Left ventricle myocardium superior (tissue), 1 donor: ENCODE measurements around the gene SYNE2. TPM values are rescaled to one million over a fixed set of nuclear protein-coding genes. Genes with fewer than 3 reads are reported as not detected.
"Not testable (repeated sequence)": the region's sequence is repeated elsewhere in the genome, so short reads cannot be mapped to it uniquely, and the experiment has no call there.

Experiments
- ATAC-seq: fragments of 200-7000 bp; cut with Tn5 transposase; one replicate; pipeline ENCODE4 v1.9.1; 2020; ENCODE audit warnings: mild to moderate bottlenecking, moderate library complexity
- DNase-seq: peaks from one replicate; pipeline ENCODE4 v3.0.0-alpha.2; 2020
- intact Hi-C: fragments of 100-400 bp; cut with micrococcal nuclease; formaldehyde crosslinking; loops from one replicate; pipeline ENCODE4 v1.11.0; 2022
- total RNA-seq: library from RNA; stranded (reverse); fragmentation: NEBNext Ultra II Directional; extraction: Animal tissue kit (Norgen Biotek cat#: 25700); gene quantifications from one replicate; pipeline ENCODE4 v1.2.1, GENCODE V29; 2021
- donor health status: DM: no; HTN: yes; CAD: no; lungs with severe emphysema.

The SYNE2 gene
- total RNA-seq, 1 donor from 2014 or later = 259 TPM

DNA sequence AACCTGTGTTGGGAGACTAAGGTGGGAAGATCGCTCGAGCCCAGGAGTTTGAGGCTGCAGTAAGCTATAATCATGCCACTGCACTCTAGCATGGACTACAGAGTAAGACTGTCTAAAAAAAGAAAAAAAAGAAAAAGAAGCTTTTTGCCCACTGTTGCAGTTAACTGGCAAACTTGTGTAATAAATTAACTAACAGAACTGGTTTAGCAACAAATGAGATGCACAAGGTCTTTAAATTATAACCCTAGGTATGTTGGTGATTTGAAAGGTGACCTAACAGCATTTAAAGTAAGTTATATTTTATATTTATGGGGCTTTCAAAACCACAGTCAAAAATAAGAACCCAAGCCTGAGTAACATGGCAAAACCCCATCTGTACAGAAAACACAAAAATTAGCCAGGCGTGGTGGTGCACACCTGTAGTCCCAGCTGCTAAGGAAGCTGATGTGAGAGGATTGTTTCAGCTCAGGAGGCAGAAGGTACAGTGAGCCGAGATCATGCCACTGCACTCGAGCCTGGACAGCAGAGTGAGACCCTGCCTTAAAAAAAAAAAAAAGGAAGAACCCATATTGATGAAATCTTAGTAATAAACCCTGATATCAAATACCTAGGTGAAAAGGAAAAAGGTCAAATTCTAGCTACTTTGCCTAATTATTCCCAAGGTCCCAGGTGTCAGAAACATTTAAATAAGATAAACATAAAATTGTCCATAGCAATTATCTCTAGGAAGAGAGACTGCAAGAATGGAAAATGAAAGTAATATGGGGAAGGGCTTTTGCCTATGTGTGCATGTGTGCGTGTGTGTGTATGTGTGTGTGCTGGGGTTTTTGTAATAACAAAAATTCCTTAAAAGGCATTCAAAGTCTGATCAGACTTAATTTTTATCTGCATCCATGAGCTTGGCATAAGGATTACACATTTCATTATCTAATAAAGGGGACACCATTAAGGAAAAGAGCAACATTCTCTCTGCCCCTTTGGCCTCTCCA lies 15.4 kb downstream of the SYNE2 start:
- intact Hi-C loops = no loop called here

DNA sequence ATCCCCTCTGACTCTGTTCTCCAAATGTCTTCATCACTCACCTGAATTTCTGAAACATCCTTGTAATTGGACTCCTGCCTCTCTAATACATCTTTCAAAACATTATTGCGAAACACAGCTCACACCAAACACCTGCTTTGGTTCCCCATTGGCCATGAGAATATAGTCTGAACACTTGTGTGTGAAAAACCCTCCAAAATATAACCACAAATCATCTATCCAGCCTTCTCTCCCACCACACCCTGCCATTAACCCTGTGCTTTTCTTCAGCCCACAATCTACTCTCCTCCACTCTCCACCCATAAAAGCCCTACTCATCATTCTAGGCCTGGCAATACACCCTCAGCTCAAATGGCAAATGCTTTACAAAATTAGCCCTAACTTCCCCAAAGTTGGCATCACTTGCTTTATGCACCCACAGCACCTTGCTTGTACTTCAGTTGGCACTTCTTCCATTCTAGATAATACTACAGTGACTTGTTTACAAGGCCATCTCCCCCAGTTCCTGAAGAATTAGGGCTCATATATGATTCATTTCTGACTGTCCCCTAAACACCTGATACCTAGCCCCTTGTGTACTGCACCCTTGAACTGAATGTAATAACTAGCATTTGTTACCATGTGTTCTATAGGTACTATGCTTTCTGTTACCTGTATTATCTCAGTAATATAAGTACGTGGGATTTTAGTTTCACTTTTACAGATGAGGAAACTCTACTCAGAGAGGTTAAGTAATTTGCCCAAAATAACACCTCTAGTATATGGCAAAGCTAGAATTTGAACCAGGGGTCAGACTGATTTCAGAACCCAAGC lies 17.3 kb downstream of the SYNE2 start:
- peak; percentile 25 for ATAC-seq
- intact Hi-C loops, DNase-seq: not testable (repeated sequence)

More for the DNA sequence above, 15.4 kb downstream of the SYNE2 start:
- no peak for DNase-seq
- no peak for ATAC-seq

DNA sequence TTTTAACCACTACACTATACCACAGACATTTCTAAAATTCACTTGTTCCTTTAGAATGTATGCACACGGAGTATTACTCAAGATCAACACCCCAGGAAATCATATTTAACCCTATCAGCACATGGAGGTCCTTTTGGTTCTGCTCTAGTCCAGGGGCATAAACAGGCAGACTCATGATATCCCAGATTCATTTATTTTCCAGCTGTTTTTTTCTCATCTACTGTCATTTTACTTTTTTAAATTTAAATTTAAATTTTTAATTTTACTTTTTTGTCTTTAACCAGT lies 17.9 kb downstream of the SYNE2 start:
- ATAC-seq, intact Hi-C loops: not testable (repeated sequence)

DNA sequence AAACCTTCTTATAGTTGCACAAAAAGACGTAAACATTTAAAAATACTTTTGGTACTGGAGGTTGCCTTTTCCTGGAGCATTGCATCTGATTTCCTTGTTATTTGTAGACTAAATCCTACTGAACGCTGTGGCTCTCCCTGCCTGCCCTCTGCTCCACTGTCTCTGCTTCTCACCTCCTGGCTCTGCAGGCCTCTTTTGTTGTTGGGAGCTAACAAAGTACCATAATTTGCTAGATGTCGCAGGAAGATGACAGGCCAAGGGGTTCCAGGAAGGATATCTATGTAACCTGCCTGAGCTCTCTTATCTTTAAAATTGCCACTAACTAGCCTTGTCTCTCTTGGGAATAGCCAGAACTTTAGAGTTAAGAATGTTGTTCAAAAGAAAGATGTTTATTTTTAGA lies 21.4 kb downstream of the SYNE2 start:
- DNase-seq = no peak
- intact Hi-C loops = no loop called here
- ATAC-seq = peak; percentile 45

More for the DNA sequence above, 17.9 kb downstream of the SYNE2 start:
- DNase-seq = not testable (repeated sequence)

DNA sequence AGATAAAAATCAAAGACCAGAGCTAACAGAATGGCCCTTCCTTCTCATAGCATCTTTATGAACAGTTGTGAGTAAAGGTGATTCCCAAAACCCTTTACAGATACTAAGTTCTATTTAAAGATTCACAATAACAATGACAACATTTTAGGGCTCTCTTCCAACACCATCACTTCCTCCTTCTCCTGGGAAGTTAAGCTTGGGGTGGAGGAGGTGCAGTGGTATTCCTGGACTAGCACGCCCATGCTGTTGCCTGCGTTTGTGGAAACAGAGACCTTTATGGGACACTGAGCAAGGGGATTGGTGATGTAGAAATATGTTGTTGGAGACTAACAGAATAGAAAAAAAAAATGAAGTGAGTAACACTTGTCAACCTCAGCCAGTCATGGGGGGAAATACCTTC lies 22.5 kb downstream of the SYNE2 start:
- intact Hi-C loops = no loop called here
- DNase-seq (no peak), ATAC-seq (peak; percentile 82)

DNA sequence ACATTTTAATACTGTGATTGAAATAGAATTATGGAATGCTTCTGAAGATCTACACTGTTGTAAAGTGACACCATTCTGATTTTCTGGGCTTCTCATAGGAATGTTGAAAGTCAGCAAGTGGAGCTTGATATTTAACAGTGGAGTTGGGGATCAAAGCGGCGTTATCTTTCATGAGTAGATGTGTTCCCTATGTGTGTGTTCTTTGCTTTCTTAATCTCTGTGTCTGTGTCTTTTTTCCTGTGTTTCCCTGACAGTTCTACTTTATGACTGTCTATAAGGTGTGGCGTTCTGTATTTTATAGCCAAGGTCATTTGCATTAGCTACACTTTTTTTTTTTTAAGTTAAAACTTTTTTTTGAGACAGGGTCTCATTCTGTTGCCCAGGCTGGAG lies 24.7 kb downstream of the SYNE2 start:
- DNase-seq (no peak), ATAC-seq (no peak)
- intact Hi-C loops = no loop called here

DNA sequence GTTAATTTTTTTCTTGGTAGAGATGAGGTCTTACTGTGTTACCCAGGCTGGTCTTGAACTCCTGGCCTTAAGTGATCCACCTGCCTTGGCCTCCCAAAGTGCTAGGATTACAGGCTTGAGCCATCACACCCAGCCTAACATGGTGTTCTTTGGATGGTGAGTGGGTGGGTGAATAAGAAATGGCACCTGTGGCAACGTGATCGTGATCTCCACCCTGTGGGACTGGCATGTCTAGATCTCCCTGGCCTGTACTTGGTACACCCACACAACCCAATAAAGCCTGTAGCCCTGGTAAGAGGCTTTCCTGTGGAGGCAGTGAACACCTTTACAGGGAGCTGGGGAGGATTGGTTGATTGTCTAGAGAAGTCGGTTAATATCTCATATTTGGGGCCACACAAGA lies 25.2 kb downstream of the SYNE2 start:
- ATAC-seq = no peak
- no peak for DNase-seq
- intact Hi-C loops = no loop called here

DNA sequence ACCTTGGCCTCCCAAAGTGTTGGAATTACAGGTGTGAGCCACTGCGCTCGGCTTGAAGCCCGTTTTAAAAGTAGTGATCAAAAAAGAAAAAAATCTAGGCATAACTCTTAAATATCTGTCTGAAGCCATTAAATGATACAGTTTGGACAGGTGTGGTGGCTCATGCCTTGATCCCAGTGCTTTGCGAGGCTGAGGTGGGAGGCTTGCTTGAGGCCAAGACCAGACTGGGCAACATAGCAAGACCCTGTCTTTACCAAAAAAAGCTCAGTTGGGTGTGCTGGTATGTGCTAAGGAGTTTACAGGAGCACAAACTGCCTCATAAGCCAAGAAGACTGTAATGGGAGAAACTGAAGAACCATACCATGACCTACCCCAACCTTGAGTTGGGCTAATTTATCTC lies 26.0 kb downstream of the SYNE2 start:
- intact Hi-C loops = no loop called here
- ATAC-seq = no peak

DNA sequence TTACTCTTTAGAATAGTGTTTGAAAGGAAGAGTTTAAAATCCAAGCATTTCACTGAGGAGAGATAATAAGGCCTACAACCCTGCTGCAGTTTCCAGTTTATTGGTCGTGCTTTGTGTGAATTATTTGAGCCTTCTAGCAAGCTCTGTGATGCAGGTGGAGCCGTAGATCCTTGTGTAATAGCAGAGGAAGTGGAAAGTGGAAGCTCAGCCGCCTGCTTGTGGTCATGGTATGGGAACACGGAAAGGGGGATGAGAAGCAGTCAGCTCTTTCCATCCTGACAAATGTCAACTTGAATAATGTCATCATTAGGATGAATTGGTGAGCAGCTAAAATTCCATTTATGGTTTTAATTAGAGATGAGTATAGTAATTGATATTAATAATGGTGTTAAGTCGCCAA lies 29.1 kb downstream of the SYNE2 start:
- DNase-seq = no peak
- intact Hi-C loops = no loop called here
- ATAC-seq = no peak

More for the DNA sequence above, 26.0 kb downstream of the SYNE2 start:
- DNase-seq = no peak

DNA sequence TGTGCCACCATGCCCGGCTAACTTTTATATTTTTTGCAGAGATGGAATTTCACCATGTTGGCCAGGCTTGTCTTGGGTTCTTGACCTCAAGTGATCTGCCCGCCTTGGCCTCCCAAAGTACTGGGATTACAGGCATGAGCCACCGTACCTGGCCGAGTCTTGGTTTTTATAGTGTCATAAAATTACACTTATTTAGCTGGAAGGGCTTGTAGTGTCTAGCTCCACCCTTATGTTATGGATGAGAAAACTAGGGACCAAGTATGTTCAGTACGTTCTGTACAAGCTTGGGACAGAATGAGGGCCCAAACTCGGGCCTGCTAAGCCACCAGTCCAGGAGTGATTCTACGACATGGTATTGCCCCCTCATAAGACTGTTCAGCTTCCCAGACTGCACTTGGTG lies 35.1 kb downstream of the SYNE2 start:
- no peak for DNase-seq
- intact Hi-C loops = no loop called here
- ATAC-seq = no peak

DNA sequence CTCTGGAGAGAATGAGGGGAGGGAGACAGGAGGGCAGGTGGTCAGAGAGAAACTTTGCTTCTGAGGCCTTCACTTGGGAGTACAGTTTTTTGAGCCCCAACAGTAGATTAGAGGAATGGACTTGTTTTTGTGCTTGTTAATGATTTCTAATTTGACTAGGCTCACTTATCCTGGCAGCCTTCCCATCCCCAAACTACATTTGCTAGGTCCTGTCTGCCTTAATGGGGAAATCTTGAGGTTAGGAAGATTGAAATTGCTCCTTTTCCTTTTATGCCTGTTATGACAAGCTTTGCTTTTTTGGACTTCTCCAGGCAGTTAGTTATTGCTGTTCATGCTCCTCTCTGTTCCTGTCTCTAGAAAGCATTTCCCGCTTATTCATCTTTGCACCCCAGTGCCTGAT lies 37.7 kb downstream of the SYNE2 start:
- no peak for ATAC-seq
- intact Hi-C loops = no loop called here

DNA sequence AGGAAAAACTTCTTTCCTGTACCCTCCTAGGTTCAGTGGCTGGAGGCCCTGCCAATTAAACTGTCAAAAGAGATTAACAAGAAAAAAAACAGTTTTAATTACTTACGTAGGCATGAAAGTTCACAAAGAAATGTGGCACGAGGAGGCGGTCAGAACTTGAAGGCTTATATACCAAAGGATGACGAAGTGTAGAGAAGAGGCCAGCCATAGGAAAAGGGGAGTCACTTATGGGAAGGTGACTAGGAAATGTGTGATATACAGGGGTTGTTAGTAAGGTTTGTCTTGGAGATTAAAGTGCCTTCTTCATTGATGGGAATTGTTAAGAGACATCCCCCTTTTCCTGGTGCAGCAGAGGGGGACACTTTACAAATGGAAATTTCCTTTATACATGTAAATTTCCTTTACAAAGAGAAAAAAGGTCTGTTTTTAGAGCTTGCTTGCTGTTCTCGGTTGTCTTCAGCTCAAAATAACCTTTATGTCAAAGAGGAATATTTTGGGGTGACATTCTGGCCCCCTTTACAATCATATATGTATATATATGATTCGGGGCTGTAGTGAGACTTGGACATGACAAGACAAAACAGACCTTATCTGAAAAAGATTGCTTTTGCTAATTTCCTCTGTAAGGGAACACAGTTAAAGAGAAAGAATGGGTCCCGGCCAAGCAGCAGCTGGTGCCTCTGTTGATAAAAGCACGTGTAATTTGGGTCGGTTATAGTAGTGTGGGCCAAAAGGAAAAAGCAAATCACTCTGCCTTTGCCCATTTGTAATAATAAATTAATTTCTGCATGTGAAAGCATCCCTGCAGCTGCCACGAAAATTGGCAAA lies 38.6 kb downstream of the SYNE2 start:
- ATAC-seq (peak; percentile 49), DNase-seq (no peak)
- intact Hi-C loops = no loop called here

More for the DNA sequence above, 37.7 kb downstream of the SYNE2 start:
- DNase-seq = no peak

DNA sequence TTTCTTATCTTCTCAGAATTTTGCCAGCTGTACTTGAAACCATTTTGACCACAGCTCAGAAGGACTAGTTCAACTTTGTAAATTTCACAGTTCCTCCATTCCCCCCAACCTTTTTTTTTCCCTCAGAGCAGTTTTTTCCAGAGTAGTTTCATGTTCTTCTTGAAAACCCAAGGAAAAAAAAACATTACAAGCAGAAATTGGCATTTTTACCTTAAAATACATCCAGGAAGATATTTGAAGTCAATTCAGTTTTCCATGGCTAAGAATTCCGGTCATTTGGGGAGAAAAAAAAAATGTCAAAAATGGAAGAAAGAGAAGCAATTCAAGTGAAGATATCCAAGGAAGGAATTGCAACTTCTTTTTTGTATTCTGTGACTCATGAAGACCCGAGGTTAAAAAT lies 39.5 kb downstream of the SYNE2 start:
- intact Hi-C loops = no loop called here
- no peak for ATAC-seq
- DNase-seq = no peak

DNA sequence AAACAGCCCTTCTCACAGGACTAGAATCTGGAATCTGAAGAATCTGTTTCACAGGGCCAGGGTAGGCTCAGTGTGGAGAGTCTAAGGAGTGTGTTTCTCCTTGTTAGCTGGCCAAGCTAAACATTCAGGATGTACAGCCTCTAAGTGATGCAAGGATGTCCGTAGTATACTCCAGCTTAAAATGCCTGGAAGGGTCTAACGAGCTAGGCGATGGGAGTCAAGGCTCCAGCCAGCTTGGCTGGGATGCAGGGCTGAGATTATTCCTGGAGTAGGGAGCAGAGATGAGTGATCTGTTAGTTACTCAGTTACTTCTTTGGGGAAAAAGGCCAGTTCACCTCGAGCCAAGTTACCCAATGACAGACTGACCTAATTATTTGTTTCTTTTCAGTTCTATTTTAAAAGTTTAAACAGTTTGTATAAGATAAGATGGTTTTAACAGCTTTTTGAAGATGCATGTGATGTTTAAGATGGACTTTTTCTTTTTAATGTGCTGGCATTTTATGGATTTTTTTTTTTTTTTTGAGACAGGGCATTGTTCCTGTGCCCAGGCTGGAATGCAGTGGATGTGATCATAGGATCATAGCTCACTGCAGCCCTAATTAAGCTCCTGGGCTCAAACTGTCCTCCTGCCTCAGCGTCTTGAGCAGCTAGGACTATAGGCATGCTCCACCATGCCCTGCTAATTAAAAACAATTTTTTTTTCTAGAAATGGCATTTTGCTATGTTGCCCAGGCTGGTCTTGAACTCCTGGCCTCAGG lies 41.1 kb downstream of the SYNE2 start:
- ATAC-seq = peak; percentile 89
- intact Hi-C loops = no loop called here
- peak; percentile 57 for DNase-seq

DNA sequence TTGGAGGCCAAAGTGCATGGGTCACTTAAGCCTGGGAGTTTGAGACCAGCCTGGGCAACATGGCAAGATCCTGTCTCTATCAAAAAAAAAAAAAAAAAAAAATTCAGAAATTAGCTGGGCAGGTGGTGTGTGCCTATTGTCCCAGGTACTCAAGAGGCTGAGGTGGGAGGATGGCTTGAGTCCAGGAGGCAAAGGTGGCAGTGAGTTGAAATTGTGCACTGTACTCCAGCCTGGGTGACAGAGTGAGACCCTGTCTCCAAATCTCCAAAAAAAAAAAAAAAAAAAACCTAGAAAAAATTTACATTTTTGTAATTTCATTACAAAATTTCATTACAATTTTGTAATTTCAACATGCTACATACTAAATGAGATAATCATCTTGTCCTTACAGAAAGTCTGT lies 42.7 kb downstream of the SYNE2 start:
- ATAC-seq (no peak), DNase-seq (no peak)
- intact Hi-C loops = no loop called here

DNA sequence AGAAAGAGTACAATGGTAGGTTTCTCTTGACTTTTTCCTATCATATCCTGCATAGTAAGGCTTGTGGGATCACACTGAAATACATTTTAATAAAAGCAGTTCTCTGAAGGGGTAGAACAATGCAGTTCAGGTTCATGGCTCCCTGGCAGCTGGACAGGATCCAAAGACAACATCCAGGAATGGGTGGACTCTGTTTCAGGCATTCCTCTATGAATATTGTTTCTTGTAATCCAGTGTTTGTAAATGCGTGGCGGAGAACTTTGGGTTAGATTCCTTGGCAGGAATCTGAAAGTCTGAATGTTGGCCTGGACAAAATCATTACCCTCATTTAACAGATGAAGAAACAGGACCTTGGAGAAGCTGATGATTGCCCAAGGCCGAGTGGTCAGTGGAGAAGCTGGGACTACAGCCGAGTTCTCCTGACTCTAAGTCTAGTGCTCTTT lies 43.5 kb downstream of the SYNE2 start:
- ATAC-seq (peak; percentile 50), DNase-seq (no peak)
- intact Hi-C loops = no loop called here

DNA sequence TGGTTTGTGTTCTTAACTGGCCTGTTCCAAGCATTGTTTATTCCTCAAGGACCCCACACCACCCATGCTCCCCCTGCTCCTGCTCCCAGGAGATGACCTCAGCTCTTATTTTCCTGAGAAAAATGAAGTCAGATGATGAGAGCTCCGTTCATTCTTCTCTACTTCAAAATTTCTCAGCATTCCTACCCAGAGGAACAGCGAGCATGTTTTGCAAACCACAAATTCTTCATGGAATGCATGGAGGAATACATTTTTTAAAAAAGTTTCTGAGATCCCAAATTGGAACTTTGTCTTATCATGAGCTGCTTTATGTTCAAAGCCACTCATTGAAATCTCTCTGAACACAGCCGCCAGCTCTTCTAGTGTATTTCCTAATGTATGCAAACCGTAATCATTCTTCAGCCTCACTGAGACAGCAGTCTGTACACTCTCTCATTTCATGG lies 44.9 kb downstream of the SYNE2 start:
- intact Hi-C loops = no loop called here
- ATAC-seq = no peak
- no peak for DNase-seq

DNA sequence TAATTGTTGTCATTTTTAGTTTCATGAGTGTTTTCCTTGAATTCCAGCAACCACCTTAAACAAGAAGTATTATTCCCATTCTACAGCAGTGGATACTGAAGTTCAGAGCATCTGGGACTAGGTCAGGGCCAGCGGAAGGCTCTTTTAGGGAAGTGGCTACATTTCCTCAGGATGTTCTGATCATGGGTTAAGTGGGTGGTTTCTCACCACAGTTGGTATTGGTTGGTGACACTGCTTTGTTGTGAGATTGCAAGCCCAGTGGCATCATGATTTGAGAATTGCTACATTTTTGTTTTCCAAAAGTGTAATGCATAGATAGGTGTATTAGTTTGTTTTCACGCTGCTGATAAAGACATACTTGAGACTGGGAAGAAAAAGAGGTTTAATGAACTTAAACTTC lies 47.1 kb downstream of the SYNE2 start:
- intact Hi-C loops = no loop called here
- ATAC-seq (peak; percentile 40), DNase-seq (no peak)
